Measurements from ENCODE around the gene DSCAM. TPM values are rescaled to one million over a fixed set of nuclear protein-coding genes. Genes with fewer than 3 reads are reported as not detected.

The DSCAM gene
- total RNA-seq, 1 donor from 2014 or later = 4.4 TPM

- no peaks in the 10 kb centered on the region for H3K4me1 Mint-ChIP-seq (ENCODE audit: low read depth, unreplicated experiment)
- no peak overlapping the region for H3K27ac Mint-ChIP-seq (ENCODE audit: unreplicated experiment)
- peaks cover 2% of the 10 kb centered on the region for H3K9me3 Mint-ChIP-seq (ENCODE audit: unreplicated experiment)
- H3K4me3 Mint-ChIP-seq (ENCODE audit: unreplicated experiment) = no peak overlapping the region
- no peaks in the 10 kb centered on the region for H3K36me3 Mint-ChIP-seq (ENCODE audit: unreplicated experiment)
- no peaks in the 10 kb centered on the region for H3K27me3 Mint-ChIP-seq (ENCODE audit: unreplicated experiment)
- no peak for DNase-seq
- TF ChIP-seq, protein P1, sequence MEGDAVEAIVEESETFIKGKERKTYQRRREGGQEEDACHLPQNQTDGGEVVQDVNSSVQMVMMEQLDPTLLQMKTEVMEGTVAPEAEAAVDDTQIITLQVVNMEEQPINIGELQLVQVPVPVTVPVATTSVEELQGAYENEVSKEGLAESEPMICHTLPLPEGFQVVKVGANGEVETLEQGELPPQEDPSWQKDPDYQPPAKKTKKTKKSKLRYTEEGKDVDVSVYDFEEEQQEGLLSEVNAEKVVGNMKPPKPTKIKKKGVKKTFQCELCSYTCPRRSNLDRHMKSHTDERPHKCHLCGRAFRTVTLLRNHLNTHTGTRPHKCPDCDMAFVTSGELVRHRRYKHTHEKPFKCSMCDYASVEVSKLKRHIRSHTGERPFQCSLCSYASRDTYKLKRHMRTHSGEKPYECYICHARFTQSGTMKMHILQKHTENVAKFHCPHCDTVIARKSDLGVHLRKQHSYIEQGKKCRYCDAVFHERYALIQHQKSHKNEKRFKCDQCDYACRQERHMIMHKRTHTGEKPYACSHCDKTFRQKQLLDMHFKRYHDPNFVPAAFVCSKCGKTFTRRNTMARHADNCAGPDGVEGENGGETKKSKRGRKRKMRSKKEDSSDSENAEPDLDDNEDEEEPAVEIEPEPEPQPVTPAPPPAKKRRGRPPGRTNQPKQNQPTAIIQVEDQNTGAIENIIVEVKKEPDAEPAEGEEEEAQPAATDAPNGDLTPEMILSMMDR (IDR thresholded peaks at IDR 0.05; ENCODE audit: partially characterized antibody, unreplicated experiment) = no peak
Measured at GRCh38 chr21:40733024-40733397, 113.9 kb downstream of the DSCAM start.

GRCh38 chr21:40732253-40733023 lies 114.5 kb downstream of the DSCAM start:
- Mint-ChIP-seq H3K4me3 (ENCODE audit: unreplicated experiment) (no peak overlapping the region), H3K4me1 (ENCODE audit: low read depth, unreplicated experiment) (no peaks in the 10 kb centered on the region), H3K36me3 (ENCODE audit: unreplicated experiment) (no peaks in the 10 kb centered on the region), H3K27me3 (ENCODE audit: unreplicated experiment) (no peaks in the 10 kb centered on the region), H3K9me3 (ENCODE audit: unreplicated experiment) (peaks cover 3% of the 10 kb centered on the region), H3K27ac (ENCODE audit: unreplicated experiment) (no peak overlapping the region)
- no peak for DNase-seq
- TF ChIP-seq, protein P1 (IDR thresholded peaks at IDR 0.05; ENCODE audit: partially characterized antibody, unreplicated experiment) = no peak

DNA sequence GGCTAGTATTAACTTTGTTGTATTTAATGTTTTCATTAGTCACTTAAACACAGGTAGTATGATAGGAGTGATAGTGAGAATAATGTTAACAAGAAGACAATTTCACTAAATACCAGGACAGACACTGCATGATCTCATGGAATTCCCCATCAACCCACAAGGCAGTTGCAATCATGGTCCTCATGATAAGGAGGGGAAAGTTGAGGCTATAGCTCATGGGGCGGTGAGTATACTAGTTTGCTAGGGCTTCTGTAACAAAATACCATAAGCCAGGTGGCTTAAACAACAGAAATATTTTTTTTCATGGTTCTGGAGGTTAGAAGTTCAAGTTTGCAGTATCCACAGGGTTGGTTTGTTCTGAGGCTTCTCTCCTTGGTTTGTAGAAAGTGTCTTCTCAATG lies 115.8 kb downstream of the DSCAM start:
- H3K9me3 Mint-ChIP-seq (ENCODE audit: unreplicated experiment) = peaks cover 3% of the 10 kb centered on the region
- DNase-seq = no peak
- H3K27me3 Mint-ChIP-seq (ENCODE audit: unreplicated experiment) = no peaks in the 10 kb centered on the region

DNA sequence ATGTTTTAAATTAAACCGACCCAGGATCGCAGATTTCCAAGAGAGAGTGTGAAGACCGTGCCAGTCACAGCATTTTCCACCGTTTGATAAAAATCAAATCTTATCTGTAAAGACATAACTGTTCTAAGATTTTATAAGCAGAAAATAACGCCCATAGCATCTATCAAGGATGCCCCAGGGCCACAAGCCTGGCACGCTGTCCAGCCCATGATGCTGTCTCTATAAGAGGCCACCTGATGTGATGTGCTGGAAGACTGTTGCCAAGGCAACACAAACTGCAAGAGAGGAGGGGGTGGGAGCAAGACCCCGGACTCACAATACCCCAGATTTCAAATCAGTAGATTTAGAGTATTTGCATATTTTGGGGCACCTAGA lies 116.5 kb downstream of the DSCAM start:
- no peaks in the 10 kb centered on the region for H3K4me1 Mint-ChIP-seq (ENCODE audit: low read depth, unreplicated experiment)
- no peak for DNase-seq
- no peaks in the 10 kb centered on the region for H3K36me3 Mint-ChIP-seq (ENCODE audit: unreplicated experiment)
- TF ChIP-seq, protein P1 (IDR thresholded peaks at IDR 0.05; ENCODE audit: partially characterized antibody, unreplicated experiment) = no peak
- H3K9me3 Mint-ChIP-seq (ENCODE audit: unreplicated experiment) = peaks cover 3% of the 10 kb centered on the region
- no peak overlapping the region for H3K27ac Mint-ChIP-seq (ENCODE audit: unreplicated experiment)
- no peaks in the 10 kb centered on the region for H3K27me3 Mint-ChIP-seq (ENCODE audit: unreplicated experiment)
- no peak overlapping the region for H3K4me3 Mint-ChIP-seq (ENCODE audit: unreplicated experiment)

More for the DNA sequence above, 115.8 kb downstream of the DSCAM start:
- Mint-ChIP-seq H3K4me3 (ENCODE audit: unreplicated experiment) (no peak overlapping the region), H3K27ac (ENCODE audit: unreplicated experiment) (no peak overlapping the region), H3K36me3 (ENCODE audit: unreplicated experiment) (no peaks in the 10 kb centered on the region), H3K4me1 (ENCODE audit: low read depth, unreplicated experiment) (no peaks in the 10 kb centered on the region)
- TF ChIP-seq, protein P1 (IDR thresholded peaks at IDR 0.05; ENCODE audit: partially characterized antibody, unreplicated experiment) = no peak

DNA sequence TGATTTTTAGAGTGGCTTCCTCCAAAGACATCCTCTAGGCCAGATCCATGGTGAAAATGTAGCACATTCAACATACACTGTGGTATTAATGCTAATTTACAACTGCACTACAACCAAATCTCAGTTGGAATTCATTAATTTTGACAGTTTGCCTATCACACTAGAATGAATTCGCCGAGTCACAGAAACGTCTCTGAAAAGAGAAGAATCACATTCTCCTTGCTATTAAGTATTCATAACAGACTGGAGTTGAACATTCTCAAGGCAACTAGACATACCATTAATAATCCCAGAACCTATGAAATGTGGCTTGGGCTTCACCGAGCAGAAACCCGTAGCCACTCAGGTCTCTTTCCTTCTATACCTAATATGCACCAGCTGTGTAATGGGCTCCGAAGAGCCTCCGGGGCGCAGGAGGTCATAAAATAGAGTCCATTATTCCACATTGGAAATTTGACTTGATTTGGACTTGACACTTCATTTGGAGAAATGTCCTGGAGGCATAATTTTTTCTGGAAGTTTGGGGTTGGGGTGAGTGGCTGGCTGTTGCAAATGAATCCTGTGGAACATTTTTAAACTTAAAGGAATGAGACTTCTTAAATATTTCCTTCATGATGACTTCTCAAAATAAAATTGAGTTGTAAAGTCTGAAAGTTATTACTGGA lies 117.1 kb downstream of the DSCAM start:
- Mint-ChIP-seq H3K27me3 (ENCODE audit: unreplicated experiment) (no peaks in the 10 kb centered on the region), H3K4me3 (ENCODE audit: unreplicated experiment) (no peak overlapping the region), H3K4me1 (ENCODE audit: low read depth, unreplicated experiment) (no peaks in the 10 kb centered on the region), H3K9me3 (ENCODE audit: unreplicated experiment) (peaks cover 3% of the 10 kb centered on the region), H3K27ac (ENCODE audit: unreplicated experiment) (no peak overlapping the region), H3K36me3 (ENCODE audit: unreplicated experiment) (no peaks in the 10 kb centered on the region)
- DNase-seq = no peak
- TF ChIP-seq, protein P1 (IDR thresholded peaks at IDR 0.05; ENCODE audit: partially characterized antibody, unreplicated experiment) = no peak
